HG02970 (cell line): Measurements from ENCODE around the gene C16orf96.
"Not testable (repeated sequence)": the region's sequence is repeated elsewhere in the genome, so short reads cannot be mapped to it uniquely, and the experiment has no call there.

Source experiments
- ATAC-seq: cut with Tn5 transposase; IDR thresholded peaks from one replicate; pipeline ENCODE4 v1.9.1; 2021; ENCODE audit warnings: mild to moderate bottlenecking, moderate library complexity, moderate number of reproducible peaks; ENCODE audit not compliant: unreplicated experiment, low FRiP score

The C16orf96 gene

GRCh38 chr16:4557973-4558372, 1.8 kb downstream of the C16orf96 start:
- no peak for ATAC-seq

GRCh38 chr16:4561596-4561995, 5.5 kb downstream of the C16orf96 start:
- ATAC-seq, result no peak

GRCh38 chr16:4564661-4565267, 8.6 kb downstream of the C16orf96 start:
- ATAC-seq, result no peak

- no peak for ATAC-seq
These were observed 10.0 kb downstream of the C16orf96 start for GRCh38 chr16:4566144-4566543.

- ATAC-seq, result no peak
These were observed 13.9 kb downstream of the C16orf96 start for GRCh38 chr16:4570086-4570485.

- no peak for ATAC-seq
These were observed 14.7 kb downstream of the C16orf96 start for GRCh38 chr16:4570688-4571321.

DNA sequence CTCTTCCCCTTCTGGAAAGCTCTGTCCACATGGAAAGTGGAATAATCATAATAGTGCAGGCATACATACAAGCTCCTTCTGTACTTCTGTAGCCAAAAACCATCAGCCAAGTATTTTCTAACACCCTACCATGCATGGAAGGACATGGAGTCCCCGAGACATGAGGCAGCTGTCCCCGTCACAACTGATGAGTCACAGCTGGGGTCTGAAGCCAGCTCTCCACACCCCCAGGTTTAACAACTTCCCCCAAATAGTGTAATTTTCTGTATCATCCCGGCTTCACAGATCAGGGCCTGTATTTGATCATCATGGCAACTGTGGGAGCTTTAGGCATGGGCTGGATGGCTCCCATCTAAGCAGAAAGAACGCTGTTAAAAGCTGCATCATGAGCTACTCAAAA, 16.6 kb downstream of the C16orf96 start:
- ATAC-seq, result no peak

DNA sequence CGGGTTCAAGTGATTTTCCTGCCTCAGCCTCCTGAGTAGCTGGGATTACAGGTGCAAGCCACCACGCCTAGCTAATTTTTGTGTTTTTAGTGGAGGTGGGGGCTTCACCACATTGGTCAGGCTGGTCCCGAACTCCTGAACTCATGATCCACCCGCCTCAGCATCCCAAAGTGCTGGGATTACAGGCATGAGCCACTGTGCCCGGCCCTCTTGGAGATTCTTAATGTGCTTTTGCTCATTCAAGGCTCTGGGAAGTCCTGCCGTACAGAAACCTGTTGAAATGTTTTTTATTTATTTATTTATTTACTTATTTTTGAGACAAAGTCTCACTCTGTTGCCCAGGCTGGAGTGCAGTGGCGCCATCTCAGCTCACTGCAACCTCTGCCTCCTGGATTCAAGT, 17.8 kb downstream of the C16orf96 start:
- ATAC-seq, result not testable (repeated sequence)

- ATAC-seq, result no peak
These were observed 19.0 kb downstream of the C16orf96 start for GRCh38 chr16:4574919-4575705.

- no peak for ATAC-seq
These were observed 19.9 kb downstream of the C16orf96 start for GRCh38 chr16:4576008-4576407.

DNA sequence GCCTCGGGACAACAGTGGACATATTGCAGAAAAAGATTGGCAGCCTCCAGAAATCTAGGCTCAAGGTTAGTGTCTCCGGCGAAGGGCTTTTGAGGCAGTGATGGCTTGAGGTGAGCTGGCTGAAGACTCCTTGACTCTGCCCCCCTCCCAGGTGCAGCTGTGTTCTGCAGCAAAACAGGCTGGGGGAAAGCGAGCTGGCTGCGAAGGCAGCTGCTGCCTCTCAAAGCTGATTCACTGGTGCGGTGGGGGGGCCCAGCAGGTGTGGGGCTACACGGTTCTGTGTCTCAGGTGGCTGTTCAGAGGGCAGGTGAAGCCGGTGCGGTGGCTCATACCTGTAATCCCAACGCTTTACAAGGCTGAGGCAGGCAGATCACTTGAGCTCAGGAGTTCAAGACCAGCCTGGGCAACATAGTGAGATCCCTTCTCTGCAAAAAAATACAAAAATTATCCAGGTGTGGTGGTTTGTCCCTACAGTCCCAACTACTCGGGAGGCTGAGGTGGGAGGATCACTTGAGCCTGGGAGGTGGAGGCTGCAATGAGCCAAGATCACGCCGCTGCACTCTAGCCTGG, 22.9 kb downstream of the C16orf96 start:
- ATAC-seq, result no peak

DNA sequence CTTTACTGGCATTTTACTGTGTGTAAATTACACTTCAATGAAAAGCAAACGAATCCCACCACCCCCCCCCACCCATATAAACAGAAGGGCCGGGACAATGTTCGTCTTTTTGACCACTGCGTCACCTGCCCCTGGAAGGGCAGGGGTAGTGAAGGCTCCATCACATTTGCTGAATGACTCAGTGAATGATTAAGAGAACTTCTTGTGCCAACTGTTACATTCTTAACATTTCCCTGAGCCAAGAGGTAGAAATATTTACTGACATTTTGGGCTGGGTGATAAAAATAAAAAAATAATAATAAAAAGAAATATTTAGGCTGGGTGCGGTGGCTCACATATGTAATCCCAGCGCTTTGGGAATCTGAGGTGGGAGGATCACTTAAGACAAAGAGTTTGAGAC, 24.1 kb downstream of the C16orf96 start:
- ATAC-seq, result no peak

DNA sequence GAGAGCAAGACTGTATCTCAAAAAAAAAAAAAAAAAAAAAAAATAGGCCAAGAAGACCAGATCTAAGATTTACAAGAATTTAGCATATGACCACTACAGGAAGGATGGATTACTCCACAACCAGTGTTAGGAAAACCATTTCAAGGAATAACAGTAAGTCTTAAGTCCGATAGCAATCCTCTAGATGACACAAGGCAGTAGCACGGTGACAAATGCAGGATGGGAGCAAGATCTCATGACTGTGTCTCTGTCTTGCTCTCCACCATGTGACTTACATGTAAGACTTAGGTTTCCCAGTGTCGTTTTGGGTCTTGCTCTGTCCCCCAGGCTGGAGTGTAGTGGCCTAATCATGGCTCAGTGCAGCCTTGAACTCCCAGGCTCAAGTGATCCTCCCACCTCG, 27.8 kb downstream of the C16orf96 start:
- no peak for ATAC-seq

DNA sequence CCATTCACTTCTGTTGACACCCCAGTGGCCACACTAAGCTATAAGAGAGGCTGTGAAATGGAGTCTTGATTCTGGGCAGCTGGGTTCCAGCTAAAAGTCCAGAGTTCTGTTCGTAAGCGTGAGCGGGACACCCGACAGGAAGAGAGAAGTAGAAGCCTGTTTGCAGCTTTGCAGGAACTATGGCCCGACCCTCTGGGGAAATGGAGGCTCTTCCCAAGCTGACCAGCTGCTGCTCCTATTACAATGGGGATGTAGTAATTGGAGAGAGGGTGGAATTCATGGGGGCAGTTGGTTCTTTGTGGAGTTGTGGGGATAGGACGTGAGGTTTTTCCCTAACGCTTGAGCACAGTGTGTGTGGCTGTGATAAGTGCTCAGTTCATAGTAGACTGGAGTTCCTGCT, 30.2 kb downstream of the C16orf96 start:
- ATAC-seq, result no peak

DNA sequence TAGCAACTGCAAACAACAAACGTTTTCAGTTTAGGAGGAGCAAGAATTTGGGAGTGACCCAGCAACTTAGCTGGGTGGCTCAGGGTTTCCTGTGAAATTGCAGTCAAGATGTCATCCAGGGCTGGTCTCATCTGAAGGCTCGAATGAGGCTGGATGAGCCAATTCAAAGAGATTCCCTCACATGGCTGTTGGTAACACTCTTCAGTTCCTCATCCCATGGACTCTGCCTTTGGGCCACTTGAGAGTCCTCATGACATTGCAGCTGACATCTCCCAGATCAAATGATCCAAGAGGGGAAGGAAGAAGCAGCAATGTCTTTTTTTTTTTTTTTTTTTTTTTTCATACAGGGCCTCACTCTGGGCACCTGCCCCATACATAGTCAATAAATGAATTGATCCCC, 32.2 kb downstream of the C16orf96 start:
- no peak for ATAC-seq

DNA sequence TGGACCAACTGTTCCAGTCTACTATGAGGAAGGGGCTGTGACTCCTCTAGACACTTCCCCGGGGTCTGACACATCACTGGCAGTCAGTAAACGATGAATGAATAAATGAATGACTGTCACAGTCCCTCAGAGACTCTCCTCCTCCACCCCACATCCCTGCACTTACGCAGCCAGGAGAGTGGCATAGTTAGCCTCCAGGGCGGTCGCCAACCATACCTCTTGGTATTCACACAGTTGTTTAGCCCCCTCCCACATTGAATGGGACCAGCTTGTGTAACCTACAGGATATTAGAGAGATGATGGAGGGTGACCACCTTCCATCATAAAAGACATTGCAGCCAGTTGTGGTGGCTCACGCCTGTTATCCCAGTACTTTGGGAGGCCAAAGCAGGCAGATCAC, 32.8 kb downstream of the C16orf96 start:
- ATAC-seq, result no peak

DNA sequence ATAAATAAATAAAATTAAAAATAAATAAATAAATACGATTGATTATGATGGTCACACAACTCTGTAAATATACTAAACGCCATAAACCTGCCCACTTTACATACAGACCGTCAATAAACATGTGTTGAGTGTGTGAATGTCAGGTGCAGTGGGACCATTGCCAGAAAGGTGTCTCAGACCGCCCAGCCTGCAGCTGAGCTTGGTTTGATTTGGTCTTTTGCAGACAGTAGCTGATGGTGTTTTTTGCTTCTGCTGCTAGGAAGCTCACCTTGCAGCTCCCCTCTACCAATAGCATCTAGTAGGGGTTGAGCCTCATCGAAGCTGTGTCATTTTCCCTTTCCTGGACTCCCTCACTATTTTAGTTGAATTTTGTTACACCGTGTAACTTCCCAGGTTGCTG, 35.1 kb downstream of the C16orf96 start:
- ATAC-seq, result no peak

GRCh38 chr16:4591706-4592470, 35.7 kb downstream of the C16orf96 start:
- no peak for ATAC-seq

GRCh38 chr16:4593086-4593485, 36.9 kb downstream of the C16orf96 start:
- no peak for ATAC-seq
